ENCODE results near the gene SPCS2. TPM values are rescaled to one million over a fixed set of nuclear protein-coding genes. Genes with fewer than 3 reads are reported as not detected.
"Not testable (repeated sequence)": the region's sequence is repeated elsewhere in the genome, so short reads cannot be mapped to it uniquely, and the experiment has no call there.

Gene SPCS2
- total and polyA plus RNA-seq, 7 donors = 28.8 to 131 (median 46.5) TPM

- H3K4me1 ChIP-seq = peaks cover 0 to 16% (median 6%) of the 10 kb centered on the region in 4 donors
- WGBS, 2 donors = 87 to 93% methylated on average over 2 of the region's 2 CpGs
- no peak for DNase-seq
- no peak overlapping the region for H3K27ac ChIP-seq
- no peak overlapping the region for H3K4me3 ChIP-seq
- no peaks in the 10 kb centered on the region for H3K9me3 ChIP-seq
- TF ChIP-seq EP300 (IDR thresholded peaks at IDR 0.05) (no peak), CTCF (IDR thresholded peaks at IDR 0.05) (no peak), POLR2A (IDR thresholded peaks at IDR 0.05) (no peak), POLR2AphosphoS5 (IDR thresholded peaks at IDR 0.05) (no peak)
- H3K36me3 ChIP-seq = peaks cover 0 to 10% (median 5%) of the 10 kb centered on the region in 4 donors
- no peaks in the 10 kb centered on the region for H3K27me3 ChIP-seq
- intact Hi-C loops (cut with DNase I) = no loop called here
These were observed 62.3 kb downstream of the SPCS2 start for GRCh38 chr11:75011357-75011756.

GRCh38 chr11:75011872-75012271 lies 62.8 kb downstream of the SPCS2 start:
- H3K27me3 ChIP-seq = no peaks in the 10 kb centered on the region
- intact Hi-C loops (cut with DNase I) = no loop called here
- TF ChIP-seq CTCF (IDR thresholded peaks at IDR 0.05) (no peak), POLR2A (IDR thresholded peaks at IDR 0.05) (no peak), POLR2AphosphoS5 (IDR thresholded peaks at IDR 0.05) (no peak), EP300 (IDR thresholded peaks at IDR 0.05) (no peak)
- H3K4me1 ChIP-seq = peaks cover 0 to 16% (median 6%) of the 10 kb centered on the region in 4 donors
- no peak for DNase-seq
- 95 to 96% methylated on average over 6 of the region's 6 CpGs for WGBS, 2 donors
- no peak overlapping the region for H3K4me3 ChIP-seq
- H3K36me3 ChIP-seq = peaks cover 0 to 6% (median 3%) of the 10 kb centered on the region in 4 donors
- no peak overlapping the region for H3K27ac ChIP-seq
- no peaks in the 10 kb centered on the region for H3K9me3 ChIP-seq

- no peaks in the 10 kb centered on the region for H3K36me3 ChIP-seq
- DNase-seq = no peak
- H3K9me3 ChIP-seq = no peaks in the 10 kb centered on the region
- TF ChIP-seq POLR2A (IDR thresholded peaks at IDR 0.05) (no peak), EP300 (IDR thresholded peaks at IDR 0.05) (no peak), POLR2AphosphoS5 (IDR thresholded peaks at IDR 0.05) (no peak), CTCF (IDR thresholded peaks at IDR 0.05) (no peak)
- H3K27me3 ChIP-seq = no peaks in the 10 kb centered on the region
- intact Hi-C loops (cut with DNase I) = no loop called here
- H3K4me1 ChIP-seq = peaks cover 0 to 16% (median 6%) of the 10 kb centered on the region in 4 donors
- H3K4me3 ChIP-seq = no peak overlapping the region
- H3K27ac ChIP-seq = peak overlapping the region in 1 of 4 donors; percentile 51
These were observed 64.0 kb downstream of the SPCS2 start for GRCh38 chr11:75013051-75013450.

- peak overlapping the region in 2 of 4 donors; percentile 11 to 51 for H3K27ac ChIP-seq
- H3K9me3 ChIP-seq = no peaks in the 10 kb centered on the region
- no peaks in the 10 kb centered on the region for H3K27me3 ChIP-seq
- peaks cover 0 to 16% (median 6%) of the 10 kb centered on the region in 4 donors for H3K4me1 ChIP-seq
- no peak for TF ChIP-seq POLR2A (IDR thresholded peaks at IDR 0.05)
- no peak for TF ChIP-seq CTCF (IDR thresholded peaks at IDR 0.05)
- no peak for TF ChIP-seq EP300 (IDR thresholded peaks at IDR 0.05)
- TF ChIP-seq POLR2AphosphoS5 (IDR thresholded peaks at IDR 0.05) = peak in 1 of 4 donors; percentile 28
- intact Hi-C loops (cut with DNase I) = no loop called here
- no peak for DNase-seq
- no peak overlapping the region for H3K4me3 ChIP-seq
- WGBS, 2 donors = 20 to 38% methylated on average over 1 of the region's 1 CpG
- no peaks in the 10 kb centered on the region for H3K36me3 ChIP-seq
These were observed 65.1 kb downstream of the SPCS2 start for GRCh38 chr11:75014129-75014528.

GRCh38 chr11:75019200-75019599 lies 70.1 kb downstream of the SPCS2 start:
- intact Hi-C loops (cut with DNase I); H3K4me1 ChIP-seq; DNase-seq; H3K4me3 ChIP-seq; H3K9me3 ChIP-seq; H3K27me3 ChIP-seq; H3K36me3 ChIP-seq; H3K27ac ChIP-seq: not testable (repeated sequence)
- 95% methylated on average over 3 of the region's 3 CpGs for WGBS, 2 donors

GRCh38 chr11:75020328-75020727 lies 71.3 kb downstream of the SPCS2 start:
- intact Hi-C loops (cut with DNase I) = loop anchor here (5.0 kb wide), 1 partner anchor 227 kb away; no protein-coding TSS in a partner anchor
- WGBS, 2 donors = 84 to 87% methylated on average over 5 of the region's 5 CpGs
- not testable (repeated sequence) for H3K4me1 ChIP-seq

More at GRCh38 chr11:75020328-75020727, 71.3 kb downstream of the SPCS2 start:
- H3K27ac ChIP-seq, H3K9me3 ChIP-seq, H3K36me3 ChIP-seq, DNase-seq, H3K4me3 ChIP-seq, H3K27me3 ChIP-seq: not testable (repeated sequence)
